Cardiac septum (tissue), 1 donor: ENCODE results near the gene ABCD1. TPM values are rescaled to one million over a fixed set of nuclear protein-coding genes. Genes with fewer than 3 reads are reported as not detected.

Experiments used
- DNase-seq: peaks from one replicate; pipeline ENCODE4 v3.0.0-alpha.2; 2020; ENCODE audit warnings: low spot score
- intact Hi-C: fragments of 100-400 bp; cut with DNase I; formaldehyde crosslinking; loops from one replicate; pipeline ENCODE4 v1.14.0; 2022
- total RNA-seq: library from RNA; stranded (reverse); fragmentation: NEBNext Ultra II Directional; extraction: Animal tissue kit (Norgen Biotek cat#: 25700); gene quantifications from one replicate; pipeline ENCODE4 v1.2.1, GENCODE V29; 2021
- donor health status: DM: no; HTN: no; CAD: no.

ABCD1 gene
- total RNA-seq, 1 donor from 2014 or later = 15.1 TPM

DNA sequence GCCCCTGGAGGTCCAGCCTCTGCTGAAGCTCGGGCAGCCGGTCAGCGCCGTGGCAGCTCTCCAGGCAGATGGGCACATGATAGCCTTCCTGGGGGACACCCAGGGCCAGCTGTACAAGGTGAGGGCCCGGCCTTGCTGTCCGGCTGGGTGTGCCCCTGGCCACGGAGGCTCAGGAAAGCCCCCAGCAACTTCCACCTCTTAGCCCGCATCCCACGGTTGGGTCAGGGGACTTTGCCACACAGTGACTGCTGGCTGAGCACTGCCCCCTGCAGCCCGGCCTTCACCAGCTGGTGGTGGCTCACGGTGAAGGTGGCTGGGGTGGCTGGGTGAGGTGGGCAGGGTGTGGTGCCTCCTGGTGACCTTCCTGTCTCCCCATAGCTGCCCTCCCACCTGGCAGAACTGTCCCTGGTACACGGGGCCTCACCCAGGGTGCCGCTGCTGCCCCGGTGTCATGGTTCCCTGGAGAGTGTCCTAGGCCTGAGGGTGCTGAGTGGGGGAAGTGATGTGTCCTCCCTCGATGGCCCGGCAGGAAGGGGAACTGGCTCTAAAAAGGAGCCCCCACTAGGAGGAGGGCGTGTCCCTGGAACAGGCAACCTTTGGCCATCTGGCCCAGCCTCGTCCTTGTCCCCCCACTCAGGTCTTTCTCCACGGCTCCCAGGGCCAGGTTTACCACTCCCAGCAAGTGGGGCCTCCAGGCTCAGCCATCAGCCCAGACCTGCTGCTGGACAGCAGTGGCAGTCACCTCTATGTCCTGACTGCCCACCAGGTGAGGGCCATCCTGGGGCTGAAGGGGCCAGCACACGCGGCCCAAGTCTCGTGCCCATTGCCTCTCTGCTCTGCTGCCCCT, 43.9 kb downstream of the ABCD1 start:
- DNase-seq = no peak
- intact Hi-C loops = no loop called here

DNA sequence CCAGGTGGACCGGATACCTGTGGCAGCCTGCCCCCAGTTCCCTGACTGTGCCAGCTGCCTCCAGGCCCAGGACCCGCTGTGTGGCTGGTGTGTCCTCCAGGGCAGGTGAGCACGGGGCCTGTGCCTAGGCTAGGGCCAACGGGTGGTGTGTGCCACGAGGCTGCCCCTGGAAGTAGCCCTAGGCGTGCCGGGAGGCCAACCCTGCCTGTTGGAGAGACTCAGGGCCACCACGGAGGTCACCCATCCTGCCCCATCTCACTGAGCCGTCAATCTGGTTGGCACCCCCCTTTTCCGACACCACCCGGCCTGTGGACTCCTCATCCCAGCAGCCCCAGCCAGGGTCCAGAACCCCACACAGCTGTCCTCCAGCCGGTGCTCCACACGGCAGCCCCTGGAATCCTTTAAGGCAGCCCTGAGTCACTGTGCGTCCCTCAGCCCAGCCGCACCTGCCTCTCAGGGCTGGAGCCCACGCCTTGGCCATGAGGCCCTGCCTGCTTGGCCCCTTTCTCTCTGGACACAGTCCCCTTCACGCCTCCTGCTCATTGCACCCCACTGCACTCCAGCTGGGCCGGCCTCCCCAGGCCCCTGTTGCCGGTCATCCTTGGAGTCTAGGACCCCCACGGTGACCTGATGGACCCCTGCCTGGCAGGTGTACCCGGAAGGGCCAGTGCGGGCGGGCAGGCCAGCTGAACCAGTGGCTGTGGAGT, 44.7 kb downstream of the ABCD1 start:
- intact Hi-C loops = no loop called here
- DNase-seq = no peak

DNA sequence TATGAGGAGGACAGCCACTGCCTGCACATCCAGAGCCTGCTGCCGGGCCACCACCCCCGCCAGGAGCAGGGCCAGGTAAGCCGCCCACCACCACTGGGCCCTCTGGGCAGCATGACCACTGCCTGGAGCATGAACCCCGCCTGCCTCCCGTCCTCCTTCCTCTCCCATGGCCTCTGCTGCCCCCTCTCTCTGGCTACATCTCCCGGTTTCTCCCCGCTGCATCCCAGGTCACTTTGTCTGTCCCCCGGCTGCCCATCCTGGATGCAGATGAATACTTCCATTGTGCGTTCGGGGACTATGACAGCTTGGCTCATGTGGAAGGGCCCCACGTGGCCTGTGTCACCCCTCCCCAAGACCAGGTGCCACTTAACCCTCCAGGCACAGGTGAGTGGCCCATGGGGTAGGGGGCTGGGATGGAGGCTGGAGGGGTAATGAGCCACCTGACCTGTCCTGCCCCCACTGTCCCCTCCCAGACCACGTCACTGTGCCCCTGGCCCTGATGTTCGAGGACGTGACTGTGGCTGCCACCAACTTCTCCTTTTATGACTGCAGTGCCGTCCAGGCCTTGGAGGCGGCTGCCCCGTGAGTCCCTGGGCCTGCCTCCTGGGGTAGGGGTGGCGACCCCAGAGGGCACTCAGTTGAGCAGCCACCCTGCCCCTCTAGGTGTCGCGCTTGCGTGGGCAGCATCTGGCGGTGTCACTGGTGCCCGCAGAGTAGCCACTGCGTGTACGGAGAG, 45.4 kb downstream of the ABCD1 start:
- DNase-seq = no peak
- intact Hi-C loops = no loop called here

DNA sequence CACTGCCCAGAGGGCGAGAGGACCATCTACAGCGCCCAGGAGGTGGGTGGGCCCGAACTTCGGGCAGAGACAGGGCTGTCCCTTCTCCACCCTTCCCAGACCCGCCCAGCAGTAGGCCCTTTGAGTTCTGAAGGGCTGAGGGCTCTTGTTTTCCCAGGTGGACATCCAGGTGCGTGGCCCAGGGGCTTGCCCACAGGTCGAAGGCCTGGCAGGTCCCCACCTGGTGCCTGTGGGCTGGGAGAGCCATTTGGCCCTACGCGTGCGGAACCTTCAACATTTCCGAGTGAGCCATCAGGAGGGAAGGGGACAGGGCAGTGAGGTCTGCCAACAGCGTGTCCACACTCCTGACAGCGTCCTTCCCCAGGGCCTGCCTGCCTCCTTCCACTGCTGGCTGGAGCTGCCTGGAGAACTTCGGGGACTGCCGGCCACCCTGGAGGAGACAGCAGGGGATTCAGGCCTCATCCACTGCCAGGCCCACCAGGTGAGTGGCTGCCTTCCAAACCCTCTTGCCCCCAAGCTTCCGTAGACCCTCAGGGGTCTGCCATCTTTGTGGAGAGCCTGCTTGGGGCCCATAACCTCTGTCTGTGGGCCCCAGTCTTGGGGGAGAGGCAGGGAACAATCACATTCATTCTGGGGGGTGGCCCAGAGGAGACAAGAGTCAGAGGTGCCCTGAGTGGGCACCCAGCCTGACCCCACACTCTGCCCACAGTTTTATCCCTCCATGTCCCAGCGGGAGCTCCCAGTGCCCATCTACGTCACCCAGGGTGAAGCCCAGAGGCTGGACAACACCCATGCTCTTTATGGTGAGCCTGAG, 46.2 kb downstream of the ABCD1 start:
- DNase-seq = no peak
- intact Hi-C loops = no loop called here

DNA sequence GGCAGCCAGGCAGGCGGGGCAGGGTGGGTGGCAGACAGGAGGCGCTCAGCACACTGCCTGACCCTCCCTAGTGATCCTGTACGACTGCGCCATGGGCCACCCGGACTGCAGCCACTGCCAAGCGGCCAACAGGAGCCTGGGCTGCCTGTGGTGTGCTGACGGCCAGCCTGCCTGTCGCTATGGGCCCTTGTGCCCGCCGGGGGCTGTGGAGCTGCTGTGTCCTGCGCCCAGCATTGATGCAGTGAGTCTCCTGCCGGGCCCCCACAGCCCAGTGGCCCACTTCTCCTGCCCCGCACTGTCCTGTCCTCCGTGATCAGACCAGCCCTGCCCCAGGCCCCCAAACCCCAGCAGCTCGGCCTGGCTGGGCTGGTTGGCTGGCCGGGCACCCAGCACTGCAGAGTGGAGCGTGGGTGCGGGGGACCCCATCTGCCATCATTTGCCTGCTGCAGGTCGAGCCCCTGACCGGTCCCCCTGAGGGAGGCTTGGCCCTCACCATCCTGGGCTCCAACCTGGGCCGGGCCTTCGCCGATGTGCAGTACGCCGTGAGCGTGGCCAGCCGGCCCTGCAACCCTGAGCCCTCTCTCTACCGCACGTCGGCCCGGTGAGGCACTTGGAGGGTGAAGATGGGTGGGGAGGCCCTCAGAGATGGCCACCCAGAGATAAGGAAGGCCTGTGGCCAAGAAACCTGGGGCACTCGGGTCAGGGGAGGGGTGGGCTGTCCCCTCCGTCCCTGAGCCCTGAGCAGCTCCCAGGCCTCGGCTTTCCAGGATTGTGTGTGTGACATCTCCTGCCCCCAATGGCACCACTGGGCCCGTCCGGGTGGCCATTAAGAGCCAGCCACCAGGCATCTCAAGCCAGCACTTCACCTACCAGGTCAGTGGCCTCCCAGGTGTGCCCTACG, 47.0 kb downstream of the ABCD1 start:
- no peak for DNase-seq
- intact Hi-C loops = no loop called here

DNA sequence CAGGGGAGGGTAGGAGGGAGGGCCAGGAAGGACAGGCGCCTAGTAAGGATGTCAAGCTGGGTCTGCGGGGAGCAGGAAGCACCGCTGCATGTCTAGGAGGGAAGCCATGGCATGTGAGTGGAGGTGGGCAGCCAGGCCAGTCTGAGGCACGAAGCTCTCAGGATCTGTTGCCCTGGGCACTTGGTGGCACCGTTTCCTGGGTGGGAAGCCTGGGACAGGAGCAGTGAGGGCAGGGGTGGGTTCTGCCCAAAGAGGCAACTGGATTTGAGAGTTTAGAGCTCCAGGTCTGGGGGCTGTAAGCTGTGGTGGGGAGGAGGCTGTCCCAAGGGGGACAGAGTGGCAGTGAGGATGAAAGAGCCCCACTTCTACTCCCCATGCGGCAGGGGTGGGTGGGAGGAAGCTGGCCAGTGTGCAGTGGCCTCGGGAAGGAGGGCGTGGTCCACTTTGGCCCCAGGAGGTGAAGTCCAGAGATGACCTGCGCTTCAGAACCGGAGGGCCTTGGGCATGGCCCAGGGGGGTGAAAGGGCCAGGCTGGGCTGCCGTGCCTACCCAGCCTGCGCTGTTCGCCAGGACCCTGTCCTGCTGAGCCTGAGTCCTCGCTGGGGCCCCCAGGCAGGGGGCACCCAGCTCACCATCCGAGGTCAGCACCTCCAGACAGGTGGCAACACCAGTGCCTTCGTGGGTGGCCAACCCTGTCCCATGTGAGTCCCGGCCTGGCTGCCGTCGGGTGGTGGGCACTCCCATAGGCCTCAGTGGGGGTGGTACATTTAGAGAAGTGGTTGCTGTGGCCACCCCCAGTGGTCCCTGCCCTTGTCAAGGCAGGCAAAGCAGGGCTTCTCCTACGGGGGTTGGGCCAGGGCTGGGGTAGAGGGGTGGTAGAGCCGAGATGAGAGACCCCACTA, 47.9 kb downstream of the ABCD1 start:
- intact Hi-C loops = no loop called here
- no peak for DNase-seq

DNA sequence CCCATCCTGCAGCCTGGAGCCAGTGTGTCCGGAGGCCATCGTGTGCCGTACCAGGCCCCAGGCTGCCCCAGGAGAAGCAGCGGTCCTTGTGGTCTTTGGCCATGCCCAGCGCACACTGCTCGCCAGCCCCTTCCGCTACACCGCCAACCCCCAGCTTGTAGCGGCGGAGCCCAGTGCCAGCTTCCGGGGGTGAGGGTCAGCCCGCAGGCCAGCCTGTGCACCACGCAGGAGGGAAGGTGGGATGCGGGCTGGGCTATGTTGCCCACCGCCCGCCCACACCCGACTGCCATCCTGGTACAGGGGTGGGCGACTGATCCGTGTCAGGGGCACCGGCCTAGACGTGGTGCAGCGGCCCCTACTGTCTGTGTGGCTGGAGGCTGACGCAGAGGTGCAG, 48.6 kb downstream of the ABCD1 start:
- intact Hi-C loops = no loop called here
- no peak for DNase-seq

DNA sequence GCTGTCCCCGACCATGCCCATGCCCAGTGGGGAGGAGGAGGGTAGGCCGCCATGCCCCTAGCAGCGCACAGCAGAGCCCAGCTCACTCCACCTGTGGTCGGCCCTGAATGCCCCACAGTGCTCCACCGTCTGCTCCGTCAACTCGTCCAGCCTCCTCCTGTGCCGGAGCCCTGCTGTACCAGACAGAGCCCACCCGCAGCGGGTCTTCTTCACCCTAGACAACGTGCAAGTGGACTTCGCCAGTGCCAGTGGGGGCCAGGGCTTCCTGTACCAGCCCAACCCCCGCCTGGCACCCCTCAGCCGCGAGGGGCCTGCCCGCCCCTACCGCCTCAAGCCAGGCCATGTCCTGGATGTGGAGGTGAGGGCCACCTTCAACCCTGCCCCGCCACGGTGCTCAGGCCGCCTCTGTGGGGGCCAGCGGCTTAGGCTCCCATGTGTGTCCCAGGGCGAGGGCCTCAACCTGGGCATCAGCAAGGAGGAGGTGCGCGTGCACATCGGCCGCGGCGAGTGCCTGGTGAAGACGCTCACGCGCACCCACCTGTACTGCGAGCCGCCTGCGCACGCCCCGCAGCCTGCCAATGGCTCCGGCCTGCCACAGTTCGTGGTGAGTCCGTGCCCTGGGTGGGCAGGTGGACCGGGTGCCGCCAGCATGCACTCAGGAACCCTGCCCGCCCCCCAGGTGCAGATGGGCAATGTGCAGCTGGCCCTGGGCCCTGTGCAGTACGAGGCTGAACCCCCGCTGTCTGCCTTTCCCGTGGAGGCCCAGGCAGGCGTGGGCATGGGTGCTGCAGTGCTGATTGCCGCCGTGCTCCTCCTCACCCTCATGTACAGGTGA, 49.3 kb downstream of the ABCD1 start:
- intact Hi-C loops = no loop called here
- DNase-seq = no peak

DNA sequence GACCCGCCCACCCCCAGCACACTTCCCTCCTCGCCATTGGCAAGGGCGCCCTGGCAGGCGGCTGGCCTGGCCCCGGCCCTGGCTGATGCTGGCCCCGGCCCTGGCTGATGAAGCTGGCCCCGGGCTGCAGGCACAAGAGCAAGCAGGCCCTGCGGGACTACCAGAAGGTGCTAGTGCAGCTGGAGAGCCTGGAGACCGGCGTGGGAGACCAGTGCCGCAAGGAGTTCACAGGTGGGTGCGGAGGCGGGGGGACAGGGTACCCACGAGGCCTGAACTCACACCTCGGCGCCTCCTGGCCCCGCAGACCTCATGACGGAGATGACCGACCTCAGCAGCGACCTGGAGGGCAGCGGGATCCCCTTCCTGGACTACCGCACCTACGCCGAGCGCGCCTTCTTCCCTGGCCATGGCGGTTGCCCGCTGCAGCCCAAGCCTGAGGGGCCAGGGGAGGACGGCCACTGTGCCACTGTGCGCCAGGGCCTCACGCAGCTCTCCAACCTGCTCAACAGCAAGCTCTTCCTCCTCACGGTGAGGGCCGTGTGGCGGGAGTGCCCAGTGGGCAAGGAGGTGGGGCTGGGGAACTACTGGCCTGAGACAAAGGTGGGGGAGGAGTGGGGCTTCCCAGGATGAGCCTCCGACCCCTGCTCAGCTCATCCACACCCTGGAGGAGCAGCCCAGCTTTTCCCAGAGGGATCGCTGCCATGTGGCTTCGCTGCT, 50.1 kb downstream of the ABCD1 start:
- no peak for DNase-seq
- intact Hi-C loops = no loop called here

DNA sequence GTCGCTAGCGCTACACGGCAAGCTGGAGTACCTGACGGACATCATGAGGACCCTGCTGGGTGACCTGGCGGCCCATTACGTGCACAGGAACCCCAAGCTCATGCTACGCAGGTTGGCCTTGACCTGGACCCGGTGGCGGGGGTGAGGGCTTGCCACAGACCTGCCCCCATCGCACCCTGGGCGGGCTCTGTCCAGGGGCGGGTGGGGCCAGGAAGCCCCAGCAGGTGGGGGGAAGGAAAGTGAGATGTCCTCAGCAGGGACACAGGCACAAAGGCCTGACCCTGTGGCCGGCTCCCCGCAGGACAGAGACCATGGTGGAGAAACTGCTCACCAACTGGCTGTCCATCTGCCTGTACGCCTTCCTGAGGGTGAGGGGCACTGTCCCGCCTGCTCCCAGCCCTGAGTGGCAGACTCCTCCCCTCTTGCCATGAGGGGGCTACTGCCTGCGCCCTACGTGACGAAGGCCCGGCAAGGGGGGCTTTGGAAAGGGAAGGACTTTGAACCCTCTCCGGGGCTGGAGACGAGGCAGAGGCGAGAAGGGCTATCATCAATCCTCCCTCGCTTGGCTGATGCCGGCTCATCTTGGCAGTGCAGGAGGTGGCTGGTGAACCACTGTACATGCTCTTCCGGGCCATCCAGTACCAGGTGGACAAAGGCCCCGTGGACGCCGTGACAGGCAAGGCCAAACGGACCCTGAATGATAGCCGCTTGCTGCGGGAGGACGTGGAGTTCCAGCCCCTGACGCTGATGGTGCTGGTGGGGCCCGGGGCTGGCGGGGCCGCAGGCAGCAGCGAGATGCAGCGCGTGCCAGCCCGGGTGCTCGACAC, 50.9 kb downstream of the ABCD1 start:
- no peak for DNase-seq

DNA sequence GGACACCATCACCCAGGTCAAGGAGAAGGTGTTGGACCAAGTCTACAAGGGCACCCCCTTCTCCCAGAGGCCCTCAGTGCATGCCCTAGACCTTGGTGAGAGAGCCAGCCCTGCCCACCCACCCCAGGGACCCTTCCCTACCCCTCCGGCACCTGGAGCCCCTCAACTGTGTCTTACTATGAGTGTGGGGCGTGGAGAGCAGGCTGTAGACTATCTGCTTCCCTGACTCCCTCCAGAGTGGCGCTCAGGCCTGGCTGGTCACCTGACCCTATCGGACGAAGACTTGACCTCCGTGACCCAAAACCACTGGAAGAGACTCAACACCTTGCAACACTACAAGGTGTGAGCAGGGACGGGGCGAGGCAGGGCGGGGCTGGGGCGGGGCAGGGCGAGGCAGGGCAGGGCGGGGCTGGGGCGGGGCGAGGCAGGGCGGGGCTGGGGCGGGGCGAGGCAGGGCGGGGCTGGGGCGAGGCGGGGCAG, 51.5 kb downstream of the ABCD1 start:
- intact Hi-C loops = no loop called here
- DNase-seq = no peak

More for the DNA sequence above, 50.9 kb downstream of the ABCD1 start:
- intact Hi-C loops = no loop called here

DNA sequence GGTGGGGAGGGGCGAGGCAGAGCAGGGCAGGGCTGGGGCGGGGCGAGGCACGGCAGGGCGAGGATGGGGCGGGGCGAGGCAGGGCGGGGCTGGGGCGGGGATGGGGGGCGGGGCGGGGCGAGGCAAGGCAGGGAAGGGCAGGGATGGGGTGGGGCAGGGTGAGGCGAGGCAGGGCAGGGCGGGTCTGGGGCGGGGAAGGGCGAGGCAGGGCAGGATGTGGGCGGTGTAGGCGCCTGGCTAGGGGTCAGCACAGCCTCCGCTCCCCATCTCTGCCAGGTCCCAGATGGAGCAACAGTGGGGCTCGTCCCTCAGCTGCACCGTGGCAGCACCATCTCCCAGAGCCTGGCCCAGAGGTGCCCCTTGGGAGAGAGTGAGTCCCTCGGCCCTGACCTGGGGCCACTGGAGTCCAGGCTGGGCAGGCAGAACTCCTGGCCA, 52.0 kb downstream of the ABCD1 start:
- no peak for DNase-seq

DNA sequence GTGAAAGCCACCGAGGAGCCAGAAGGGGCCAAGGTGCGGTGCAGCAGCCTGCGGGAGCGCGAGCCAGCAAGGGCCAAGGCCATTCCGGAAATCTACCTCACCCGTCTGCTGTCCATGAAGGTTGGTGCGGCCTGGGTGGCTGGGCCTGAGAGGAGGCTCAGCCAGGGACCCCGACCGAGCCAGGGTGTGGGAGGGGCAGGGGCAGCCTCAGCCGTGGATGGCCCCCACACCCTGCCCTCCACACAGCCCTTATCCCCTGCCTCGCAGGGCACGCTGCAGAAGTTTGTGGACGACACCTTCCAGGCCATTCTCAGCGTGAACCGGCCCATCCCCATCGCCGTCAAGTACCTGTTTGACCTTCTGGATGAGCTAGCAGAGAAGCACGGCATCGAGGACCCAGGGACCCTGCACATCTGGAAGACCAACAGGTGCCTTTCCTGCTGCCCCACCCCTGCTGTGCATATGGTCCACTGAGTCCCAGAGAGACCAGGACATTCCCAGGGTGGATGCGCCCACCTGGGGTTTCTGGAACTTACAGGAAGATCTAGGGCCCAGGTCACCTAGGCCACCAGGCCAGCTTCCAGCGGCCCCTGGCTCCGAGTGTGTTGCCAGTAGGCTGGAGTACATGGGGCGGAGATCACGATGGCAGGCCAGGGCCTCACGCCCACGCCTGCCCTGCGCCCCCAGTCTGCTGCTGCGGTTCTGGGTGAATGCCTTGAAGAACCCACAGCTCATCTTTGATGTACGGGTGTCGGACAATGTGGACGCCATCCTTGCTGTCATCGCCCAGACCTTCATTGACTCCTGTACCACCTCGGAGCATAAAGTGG, 52.8 kb downstream of the ABCD1 start:
- intact Hi-C loops = no loop called here

More for the DNA sequence above, 52.0 kb downstream of the ABCD1 start:
- intact Hi-C loops = no loop called here

DNA sequence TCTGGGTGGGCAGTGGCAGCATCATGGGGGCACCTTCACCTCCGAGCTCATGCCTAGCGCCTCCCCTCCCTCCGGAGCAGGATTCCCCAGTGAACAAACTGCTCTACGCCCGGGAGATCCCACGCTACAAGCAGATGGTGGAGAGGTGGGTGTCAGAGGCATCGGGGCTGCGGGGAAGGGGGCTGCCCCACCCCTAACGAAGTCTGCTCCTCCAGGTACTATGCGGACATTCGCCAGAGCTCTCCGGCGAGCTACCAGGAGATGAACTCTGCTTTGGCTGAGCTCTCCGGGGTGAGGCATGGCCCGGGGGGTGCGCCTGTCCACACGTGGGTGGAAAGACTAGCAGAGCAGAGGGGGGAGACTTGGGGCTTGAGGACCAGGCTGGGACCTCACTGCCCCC, 53.5 kb downstream of the ABCD1 start:
- no peak for DNase-seq
- intact Hi-C loops = no loop called here

More for the DNA sequence above, 52.8 kb downstream of the ABCD1 start:
- DNase-seq = no peak
